HCT116 (cell line): Measurements from ENCODE around the gene ERC1. TPM values are rescaled to one million over a fixed set of nuclear protein-coding genes. Genes with fewer than 3 reads are reported as not detected.

Source experiments
- ATAC-seq: fragments of 200-7000 bp; cut with Tn5 transposase; 2 replicates; pipeline ENCODE4 v1.9.1; 2020; ENCODE audit warnings: mild to moderate bottlenecking, moderate library complexity
- BruUV-seq: library from RNA; stranded (reverse); fragments of 400-500 nt; replicated peaks from 2 replicates; lab custom pipeline; 2021; lab: Mats Ljungman, UMichigan
- CTCF ChIA-PET: fragments of 300-600 bp; sonication (Branson Sonifier 250); formaldehyde crosslinking; loops from one replicate; lab custom pipeline; 2021; ENCODE audit warnings: antibody characterized with exemption; lab: Charles Lee
- POLR2A ChIA-PET: fragments of 300-600, 350-600 bp; sonication (Branson Sonifier 250); formaldehyde crosslinking; loops from one replicate; lab custom pipeline; 2021; ENCODE audit warnings: antibody characterized with exemption; lab: Charles Lee
- RAD21 ChIA-PET, 2 experiments: fragments of 300-600 bp; sonication (Branson Sonifier 250); formaldehyde crosslinking; loops; one replicate each; lab custom pipeline; 2023; ENCODE audit warnings: low total read pairs in 2 of 2; ENCODE audit not compliant: uncharacterized antibody in 2 of 2, unreplicated experiment in 2 of 2, low non-redundant PET in 1 of 2; lab: Charles Lee
- DNase-seq: peaks from one replicate; pipeline ENCODE4 v3.0.0-alpha.2; 2010; ENCODE audit warnings: low read depth, low spot score
- H2AFZ ChIP-seq: fragments of 200-600 bp; shearing (Covaris generic), sonication (generic); 2 replicates; pipeline ENCODE4 v1.6.1; 2017; ENCODE audit warnings: low read depth, mixed run types, mixed read lengths, antibody characterized with exemption, low read length; ENCODE audit not compliant: poor library complexity, severe bottlenecking
- H3K27ac ChIP-seq: 2 replicates; pipeline ENCODE4 v1.5.1; 2012; ENCODE audit warnings: low read depth, low read length
- H3K27me3 ChIP-seq: fragments of 200-600 bp; sonication (generic); 2 replicates; pipeline ENCODE4 v1.6.1; 2016; ENCODE audit warnings: mixed run types, low read length, mixed read lengths; ENCODE audit not compliant: insufficient read depth
- H3K36me3 ChIP-seq, 2 experiments: fragments of 200-500 bp in 1 of 2; fragments of 200-600 bp in 1 of 2; sonication (Bioruptor generic) in 1 of 2; sonication (generic) in 1 of 2; 2 replicates each; pipeline versions ENCODE4 v1.5.1 to v1.6.1; 2014 to 2016; ENCODE audit warnings: low read length in 2 of 2, inconsistent platforms in 1 of 2, mixed read lengths in 1 of 2, mixed run types in 1 of 2; ENCODE audit not compliant: insufficient read depth in 2 of 2, control insufficient read depth in 1 of 2
- H3K4me1 ChIP-seq, 2 experiments: fragments of 200-600 bp in 1 of 2; sonication (generic) in 1 of 2; 2 replicates each; pipeline versions ENCODE4 v1.5.1 to v1.6.1; 2012 to 2017; ENCODE audit warnings: low read length in 2 of 2, inconsistent platforms in 1 of 2, mild to moderate bottlenecking in 1 of 2, mixed read lengths in 1 of 2, mixed run types in 1 of 2, moderate library complexity in 1 of 2; ENCODE audit not compliant: insufficient read depth in 2 of 2, control insufficient read depth in 1 of 2
- H3K4me2 ChIP-seq: fragments of 200-600 bp; sonication (generic); 2 replicates; pipeline ENCODE4 v1.6.1; 2017; ENCODE audit warnings: mixed run types, low read length, mixed read lengths
- H3K4me3 ChIP-seq, 2 experiments: fragments of 200-600 bp in 1 of 2; sonication (generic) in 1 of 2; replicated peaks in 1 of 2; 2 replicates each; pipeline ENCODE4 v1.5.1; 2011 to 2016; ENCODE audit warnings: low read length in 2 of 2, control low read depth in 1 of 2, low read depth in 1 of 2, mild to moderate bottlenecking in 1 of 2, mixed read lengths in 1 of 2, mixed run types in 1 of 2
- H3K79me2 ChIP-seq: fragments of 200-600 bp; sonication (generic); 2 replicates; pipeline ENCODE4 v1.6.1; 2017; ENCODE audit warnings: mild to moderate bottlenecking, mixed run types, low read length, moderate library complexity, mixed read lengths; ENCODE audit not compliant: insufficient read depth
- H3K9ac ChIP-seq: fragments of 200-600 bp; sonication (generic); 2 replicates; pipeline ENCODE4 v1.6.1; 2016; ENCODE audit warnings: low read length, mixed read lengths
- H3K9me2 ChIP-seq: fragments of 200-600 bp; sonication (generic), shearing (Covaris generic); 2 replicates; pipeline ENCODE4 v1.6.1; 2017; ENCODE audit warnings: mixed run types, mild to moderate bottlenecking, moderate library complexity; ENCODE audit not compliant: insufficient read depth
- H3K9me3 ChIP-seq, 2 experiments: fragments of 200-500 bp in 1 of 2; fragments of 200-600 bp in 1 of 2; sonication (Bioruptor generic) in 1 of 2; sonication (generic) in 1 of 2; 2 replicates each; pipeline ENCODE4 v1.6.1; 2014 to 2017; ENCODE audit warnings: low read length in 2 of 2, mixed read lengths in 2 of 2, inconsistent platforms in 1 of 2, low read depth in 1 of 2, mild to moderate bottlenecking in 1 of 2, mixed run types in 1 of 2, moderate library complexity in 1 of 2; ENCODE audit not compliant: control insufficient read depth in 1 of 2, insufficient read depth in 1 of 2
- H4K20me1 ChIP-seq: fragments of 200-600 bp; sonication (generic), shearing (Covaris generic); 2 replicates; pipeline ENCODE4 v1.6.1; 2017; ENCODE audit warnings: mixed run types, mild to moderate bottlenecking, moderate library complexity; ENCODE audit not compliant: insufficient read depth
- ATF3 ChIP-seq: IDR thresholded peaks from 2 replicates; pipeline ENCODE4 v1.6.1; 2012
- CEBPB ChIP-seq: IDR thresholded peaks from 2 replicates; pipeline ENCODE4 v1.6.1; 2012; ENCODE audit warnings: low read depth
- EGR1 ChIP-seq: IDR thresholded peaks from 2 replicates; pipeline ENCODE4 v1.6.1; 2012; ENCODE audit warnings: low read depth
- EZH2 ChIP-seq: fragments of 200-600 bp; sonication (generic); IDR thresholded peaks from 2 replicates; pipeline ENCODE4 v1.6.1; 2017; ENCODE audit warnings: antibody characterized with exemption, mixed run types
- RAD21 ChIP-seq: IDR thresholded peaks from 2 replicates; pipeline ENCODE4 v1.6.1; 2012; ENCODE audit warnings: low read depth, mild to moderate bottlenecking
- SP1 ChIP-seq: IDR thresholded peaks from 2 replicates; pipeline ENCODE4 v1.6.1; 2012; ENCODE audit warnings: low read depth
- SRF ChIP-seq: IDR thresholded peaks from 2 replicates; pipeline ENCODE4 v1.6.1; 2012; ENCODE audit warnings: low read depth
- ZNF274 ChIP-seq: fragments of 200-500 bp; sonication (Bioruptor generic); IDR thresholded peaks from 2 replicates; pipeline ENCODE4 v1.6.1; 2014; ENCODE audit warnings: mild to moderate bottlenecking, low read depth, low read length, inconsistent platforms
- intact Hi-C: fragments of 100-400 bp; cut with micrococcal nuclease; formaldehyde crosslinking; loops from 2 replicates; pipeline ENCODE4 v1.10.0; 2022
- total RNA-seq: library from RNA; stranded (reverse); gene quantifications from one replicate; pipeline ENCODE4 v1.2.1, GENCODE V29; 2021; ENCODE audit not compliant: unreplicated experiment
- TF ChIP-seq, protein P1 (sequence below): IDR thresholded peaks from 2 replicates; pipeline ENCODE4 v1.6.1; 2011; ENCODE audit warnings: mild to moderate bottlenecking, low read length, moderate library complexity; ENCODE audit not compliant: insufficient replicate concordance; ENCODE audit errors: extremely low read depth

ERC1 gene
- total RNA-seq, 1 experiment from 2014 or later: 41.9 TPM

- RAD21 ChIA-PET: no interaction called here
- Histone ChIP-seq H4K20me1 (no peaks in the 10 kb centered on the region), H3K4me3 (no peak overlapping the region), H3K4me2 (no peak overlapping the region), H3K36me3 (no peaks in the 10 kb centered on the region), H3K9ac (no peak overlapping the region), H2AFZ (no peak overlapping the region), H3K27ac (no peak overlapping the region), H3K27me3 (no peaks in the 10 kb centered on the region), H3K79me2 (no peaks in the 10 kb centered on the region), H3K4me1 (peaks cover 3 to 5% of the 10 kb centered on the region in 2 experiments), H3K9me2 (no peaks in the 10 kb centered on the region), H3K9me3 (no peaks in the 10 kb centered on the region)
- POLR2A ChIA-PET: no interaction called here
- ATAC-seq: no peak
- no TSS peak for BruUV-seq
- no peak for TF ChIP-seq EZH2
- no peak for TF ChIP-seq RAD21
- TF ChIP-seq, protein P1, sequence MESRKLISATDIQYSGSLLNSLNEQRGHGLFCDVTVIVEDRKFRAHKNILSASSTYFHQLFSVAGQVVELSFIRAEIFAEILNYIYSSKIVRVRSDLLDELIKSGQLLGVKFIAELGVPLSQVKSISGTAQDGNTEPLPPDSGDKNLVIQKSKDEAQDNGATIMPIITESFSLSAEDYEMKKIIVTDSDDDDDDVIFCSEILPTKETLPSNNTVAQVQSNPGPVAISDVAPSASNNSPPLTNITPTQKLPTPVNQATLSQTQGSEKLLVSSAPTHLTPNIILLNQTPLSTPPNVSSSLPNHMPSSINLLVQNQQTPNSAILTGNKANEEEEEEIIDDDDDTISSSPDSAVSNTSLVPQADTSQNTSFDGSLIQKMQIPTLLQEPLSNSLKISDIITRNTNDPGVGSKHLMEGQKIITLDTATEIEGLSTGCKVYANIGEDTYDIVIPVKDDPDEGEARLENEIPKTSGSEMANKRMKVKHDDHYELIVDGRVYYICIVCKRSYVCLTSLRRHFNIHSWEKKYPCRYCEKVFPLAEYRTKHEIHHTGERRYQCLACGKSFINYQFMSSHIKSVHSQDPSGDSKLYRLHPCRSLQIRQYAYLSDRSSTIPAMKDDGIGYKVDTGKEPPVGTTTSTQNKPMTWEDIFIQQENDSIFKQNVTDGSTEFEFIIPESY: no peak
- TF ChIP-seq EGR1: no peak
- no peak for TF ChIP-seq CEBPB
- intact Hi-C loops: no loop called here
- no peak for DNase-seq
- CTCF ChIA-PET: no interaction called here
Measured at GRCh38 chr12:1481326-1481725, 490.3 kb downstream of the ERC1 start.

- Histone ChIP-seq H3K4me3 (no peak overlapping the region), H3K4me1 (no peaks in the 10 kb centered on the region), H3K4me2 (no peak overlapping the region), H4K20me1 (no peaks in the 10 kb centered on the region), H2AFZ (no peak overlapping the region), H3K9me3 (no peaks in the 10 kb centered on the region), H3K36me3 (no peaks in the 10 kb centered on the region), H3K27me3 (no peaks in the 10 kb centered on the region), H3K27ac (no peak overlapping the region), H3K9me2 (no peaks in the 10 kb centered on the region), H3K79me2 (no peaks in the 10 kb centered on the region), H3K9ac (no peak overlapping the region)
- no peak for ATAC-seq
- intact Hi-C loops: no loop called here
- ChIA-PET POLR2A (no interaction called here), RAD21 (no interaction called here), CTCF (interaction anchor here (0.5 kb wide), 1 partner anchor 68 kb away, joined by 4 read pairs; no protein-coding TSS in a partner anchor)
- TF ChIP-seq SP1 (no peak), CEBPB (no peak), SRF (no peak), ATF3 (no peak), ZNF274 (no peak)
- DNase-seq: no peak
- BruUV-seq: no TSS peak
Measured at GRCh38 chr12:1481906-1482305, 490.9 kb downstream of the ERC1 start.
